NB4 (cell line): Measurements from ENCODE around the gene TMEM131L.
"Not testable (repeated sequence)": the region's sequence is repeated elsewhere in the genome, so short reads cannot be mapped to it uniquely, and the experiment has no call there.

Experiments
- CTCF ChIP-seq: IDR thresholded peaks from one replicate; pipeline ENCODE4 v1.5.1; 2012; ENCODE audit warnings: low read depth, low read length
- POLR2A ChIP-seq: IDR thresholded peaks from 2 replicates; pipeline ENCODE4 v1.6.1; 2011; ENCODE audit warnings: mild to moderate bottlenecking; ENCODE audit not compliant: insufficient read length; ENCODE audit errors: extremely low read depth
- TF ChIP-seq, protein P1 (sequence below): IDR thresholded peaks from 2 replicates; pipeline ENCODE4 v1.6.1; 2011; ENCODE audit warnings: low read depth, low read length

DNA sequence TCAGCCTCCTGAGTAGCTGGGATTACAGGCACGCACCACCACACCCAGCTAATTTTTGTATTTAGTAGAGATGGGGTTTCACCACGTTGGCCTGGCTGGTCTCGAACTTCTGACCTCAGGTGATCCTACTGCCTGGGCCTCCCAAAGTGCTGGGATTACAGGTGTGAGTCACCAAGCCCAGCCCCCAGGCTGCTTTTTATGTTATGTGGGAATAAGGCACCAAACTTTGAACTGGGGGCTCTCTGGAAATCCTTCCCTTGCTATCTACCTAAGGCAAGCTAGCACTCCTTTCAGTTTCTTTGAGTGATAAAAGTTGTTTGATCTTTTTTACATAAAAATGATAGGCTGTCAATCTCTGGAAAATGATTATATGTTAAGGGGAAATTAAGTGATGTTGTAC lies 101.5 kb downstream of the TMEM131L start:
- not testable (repeated sequence) for TF ChIP-seq CTCF, POLR2A
- TF ChIP-seq, protein P1, sequence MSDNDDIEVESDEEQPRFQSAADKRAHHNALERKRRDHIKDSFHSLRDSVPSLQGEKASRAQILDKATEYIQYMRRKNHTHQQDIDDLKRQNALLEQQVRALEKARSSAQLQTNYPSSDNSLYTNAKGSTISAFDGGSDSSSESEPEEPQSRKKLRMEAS, result not testable (repeated sequence)
